ENCODE data around the gene POLD3.

DNA sequence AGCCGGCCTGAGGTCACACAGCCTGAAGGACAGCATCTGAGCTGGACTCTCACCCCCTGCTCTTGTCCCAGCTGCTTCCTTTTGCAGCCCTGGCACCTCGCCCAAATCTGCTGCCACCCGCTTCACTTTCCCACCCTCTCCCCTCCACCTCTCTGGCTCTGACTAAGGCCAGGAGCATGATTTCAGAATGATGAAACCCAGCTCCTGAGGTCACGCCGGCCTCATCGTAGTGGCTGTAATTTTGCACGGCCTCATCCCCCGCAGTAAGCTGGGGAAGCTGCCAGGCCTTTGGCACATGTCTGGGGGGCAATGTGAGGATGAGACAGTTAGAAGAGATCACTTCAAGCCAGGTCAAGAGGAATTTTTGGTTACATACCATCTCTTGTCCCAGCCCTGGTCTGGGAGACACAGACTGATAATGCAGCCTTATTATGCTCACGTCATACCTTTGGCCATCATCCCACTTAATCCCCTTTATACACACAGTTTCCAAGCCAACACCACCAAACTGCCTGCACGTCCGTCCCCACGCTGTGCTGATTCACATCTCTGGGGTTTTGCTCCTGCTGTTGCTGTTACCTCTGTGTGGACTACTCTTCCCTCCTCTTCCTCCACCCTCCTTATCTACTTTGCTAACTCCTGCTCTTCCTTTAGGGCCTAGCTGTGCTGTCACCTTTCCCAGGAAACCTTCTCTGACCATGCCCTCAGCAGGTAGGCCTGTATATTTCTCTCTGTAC lies 80.7 kb downstream of the POLD3 start:
- TF ChIP-seq, protein P1, sequence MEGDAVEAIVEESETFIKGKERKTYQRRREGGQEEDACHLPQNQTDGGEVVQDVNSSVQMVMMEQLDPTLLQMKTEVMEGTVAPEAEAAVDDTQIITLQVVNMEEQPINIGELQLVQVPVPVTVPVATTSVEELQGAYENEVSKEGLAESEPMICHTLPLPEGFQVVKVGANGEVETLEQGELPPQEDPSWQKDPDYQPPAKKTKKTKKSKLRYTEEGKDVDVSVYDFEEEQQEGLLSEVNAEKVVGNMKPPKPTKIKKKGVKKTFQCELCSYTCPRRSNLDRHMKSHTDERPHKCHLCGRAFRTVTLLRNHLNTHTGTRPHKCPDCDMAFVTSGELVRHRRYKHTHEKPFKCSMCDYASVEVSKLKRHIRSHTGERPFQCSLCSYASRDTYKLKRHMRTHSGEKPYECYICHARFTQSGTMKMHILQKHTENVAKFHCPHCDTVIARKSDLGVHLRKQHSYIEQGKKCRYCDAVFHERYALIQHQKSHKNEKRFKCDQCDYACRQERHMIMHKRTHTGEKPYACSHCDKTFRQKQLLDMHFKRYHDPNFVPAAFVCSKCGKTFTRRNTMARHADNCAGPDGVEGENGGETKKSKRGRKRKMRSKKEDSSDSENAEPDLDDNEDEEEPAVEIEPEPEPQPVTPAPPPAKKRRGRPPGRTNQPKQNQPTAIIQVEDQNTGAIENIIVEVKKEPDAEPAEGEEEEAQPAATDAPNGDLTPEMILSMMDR (IDR thresholded peaks at IDR 0.05): no peak
- peak in 2 of 3 donors; percentile 43 to 76 for TF ChIP-seq POLR2AphosphoS5 (IDR thresholded peaks at IDR 0.05)

All from breast epithelium (tissue), 3 donors.